NOMO-1 treated with DMSO at 0.1 percent for 48 hours (cell line): ENCODE results near the gene NCAM2.
"Not testable (repeated sequence)": the region's sequence is repeated elsewhere in the genome, so short reads cannot be mapped to it uniquely, and the experiment has no call there.

Experiments
- DNase-seq: peaks from one replicate; lab custom pipeline; 2025; ENCODE audit not compliant: unreplicated experiment; lab: John Stamatoyannopoulos, UW

NCAM2 gene

GRCh38 chr21:21101911-21102310 is 103.7 kb downstream of the NCAM2 start:
- peak; percentile 97 for DNase-seq

- DNase-seq, result no peak
These were observed 104.7 kb downstream of the NCAM2 start for GRCh38 chr21:21102896-21103295.

GRCh38 chr21:21103692-21104091 is 105.5 kb downstream of the NCAM2 start:
- no peak for DNase-seq

- no peak for DNase-seq
These were observed 111.5 kb downstream of the NCAM2 start for GRCh38 chr21:21109736-21110135.

- DNase-seq, result no peak
These were observed 113.2 kb downstream of the NCAM2 start for GRCh38 chr21:21111309-21111920.

GRCh38 chr21:21114461-21114860 is 116.3 kb downstream of the NCAM2 start:
- peak; percentile 2 for DNase-seq

GRCh38 chr21:21119091-21119490 is 120.9 kb downstream of the NCAM2 start:
- DNase-seq, result no peak

- DNase-seq, result no peak
These were observed 124.5 kb downstream of the NCAM2 start for GRCh38 chr21:21122680-21123079.

GRCh38 chr21:21132390-21132789 is 134.2 kb downstream of the NCAM2 start:
- no peak for DNase-seq

- DNase-seq, result no peak
These were observed 139.8 kb downstream of the NCAM2 start for GRCh38 chr21:21137986-21138385.

GRCh38 chr21:21146587-21147373 is 148.6 kb downstream of the NCAM2 start:
- DNase-seq, result no peak

- no peak for DNase-seq
These were observed 149.2 kb downstream of the NCAM2 start for GRCh38 chr21:21147374-21147745.

- DNase-seq, result no peak
These were observed 149.8 kb downstream of the NCAM2 start for GRCh38 chr21:21148009-21148408.

GRCh38 chr21:21148514-21148913 is 150.3 kb downstream of the NCAM2 start:
- DNase-seq, result no peak

GRCh38 chr21:21149445-21149844 is 151.2 kb downstream of the NCAM2 start:
- DNase-seq, result not testable (repeated sequence)

GRCh38 chr21:21151231-21151630 is 153.0 kb downstream of the NCAM2 start:
- DNase-seq, result no peak

GRCh38 chr21:21156397-21156796 is 158.2 kb downstream of the NCAM2 start:
- DNase-seq, result no peak

GRCh38 chr21:21156957-21157356 is 158.7 kb downstream of the NCAM2 start:
- no peak for DNase-seq

GRCh38 chr21:21158376-21158918 is 160.2 kb downstream of the NCAM2 start:
- DNase-seq, result no peak

GRCh38 chr21:21159253-21159899 is 161.2 kb downstream of the NCAM2 start:
- DNase-seq, result no peak

- peak; percentile 63 for DNase-seq
These were observed 164.6 kb downstream of the NCAM2 start for GRCh38 chr21:21162786-21163185.

GRCh38 chr21:21163904-21164303 is 165.7 kb downstream of the NCAM2 start:
- DNase-seq, result peak; percentile 50
